H9 (cell line): ENCODE data around the gene NRG3. TPM values are rescaled to one million over a fixed set of nuclear protein-coding genes. Genes with fewer than 3 reads are reported as not detected.

Source experiments
- DNase-seq: peaks from one replicate; pipeline ENCODE4 v3.0.0-alpha.2; 2017
- H2AFZ ChIP-seq: one replicate; pipeline ENCODE4 v1.6.1; 2013; ENCODE audit warnings: mild to moderate bottlenecking, low read length, control low read depth, moderate library complexity
- H2AK5ac ChIP-seq: 2 replicates; pipeline ENCODE4 v1.6.1; 2013; ENCODE audit warnings: low read length, control low read depth, mixed read lengths; ENCODE audit not compliant: insufficient read length
- H2BK120ac ChIP-seq: one replicate; pipeline ENCODE4 v1.6.1; 2013; ENCODE audit warnings: low read depth, mild to moderate bottlenecking, low read length, control low read depth, inconsistent platforms; ENCODE audit not compliant: poor library complexity, severe bottlenecking
- H2BK12ac ChIP-seq: 2 replicates; pipeline ENCODE4 v1.6.1; 2013; ENCODE audit warnings: low read length, control low read depth, mixed read lengths, low read depth; ENCODE audit not compliant: insufficient read length
- H2BK15ac ChIP-seq: 2 replicates; pipeline ENCODE4 v1.6.1; 2013; ENCODE audit warnings: low read depth, low read length, control low read depth
- H2BK20ac ChIP-seq: one replicate; pipeline ENCODE4 v1.6.1; 2013; ENCODE audit warnings: low read depth, mild to moderate bottlenecking, low read length, control low read depth, inconsistent platforms; ENCODE audit not compliant: poor library complexity, severe bottlenecking
- H2BK5ac ChIP-seq: 2 replicates; pipeline ENCODE4 v1.6.1; 2013; ENCODE audit warnings: low read length, control low read depth, mixed read lengths; ENCODE audit not compliant: insufficient read length
- H3K14ac ChIP-seq: 2 replicates; pipeline ENCODE4 v1.6.1; 2013; ENCODE audit warnings: low read length, control low read depth; ENCODE audit not compliant: insufficient read depth
- H3K18ac ChIP-seq: 2 replicates; pipeline ENCODE4 v1.6.1; 2013; ENCODE audit warnings: low read depth, mild to moderate bottlenecking, mixed read lengths, low read length, control low read depth; ENCODE audit not compliant: insufficient read length
- H3K23ac ChIP-seq: 2 replicates; pipeline ENCODE4 v1.6.1; 2013; ENCODE audit warnings: low read length, control low read depth, mixed read lengths, low read depth; ENCODE audit not compliant: insufficient read length
- H3K23me2 ChIP-seq: 2 replicates; pipeline ENCODE4 v1.6.1; 2013; ENCODE audit warnings: low read depth, mild to moderate bottlenecking, mixed read lengths, low read length, control low read depth; ENCODE audit not compliant: insufficient read length, poor library complexity, severe bottlenecking
- H3K27ac ChIP-seq: 2 replicates; pipeline ENCODE4 v1.5.1; 2013; ENCODE audit warnings: low read length, control low read depth, mixed read lengths, low read depth; ENCODE audit not compliant: insufficient read length
- H3K27me3 ChIP-seq: 2 replicates; pipeline ENCODE4 v1.6.1; 2013; ENCODE audit warnings: low read length, control low read depth, inconsistent platforms; ENCODE audit not compliant: insufficient read depth
- H3K4ac ChIP-seq: 2 replicates; pipeline ENCODE4 v1.6.1; 2013; ENCODE audit warnings: low read depth, mild to moderate bottlenecking, control low read depth, inconsistent platforms, low read length, moderate library complexity
- H3K4me1 ChIP-seq: 2 replicates; pipeline ENCODE4 v1.6.1; 2013; ENCODE audit warnings: low read length, control low read depth, inconsistent platforms; ENCODE audit not compliant: insufficient read depth
- H3K4me2 ChIP-seq: 2 replicates; pipeline ENCODE4 v1.6.1; 2013; ENCODE audit warnings: low read length, control low read depth, mixed read lengths; ENCODE audit not compliant: insufficient read length, insufficient read depth
- H3K56ac ChIP-seq: 2 replicates; pipeline ENCODE4 v1.6.1; 2013; ENCODE audit warnings: low read depth, mild to moderate bottlenecking, mixed read lengths, low read length, control low read depth; ENCODE audit not compliant: insufficient read length
- H3K79me1 ChIP-seq: 2 replicates; pipeline ENCODE4 v1.6.1; 2013; ENCODE audit warnings: low read depth, mild to moderate bottlenecking, moderate library complexity, low read length, control low read depth, inconsistent platforms; ENCODE audit not compliant: insufficient read depth, poor library complexity, severe bottlenecking
- H3K79me2 ChIP-seq: 2 replicates; pipeline ENCODE4 v1.6.1; 2013; ENCODE audit warnings: low read length, control low read depth, inconsistent platforms; ENCODE audit not compliant: insufficient read depth
- H3K9ac ChIP-seq: 2 replicates; pipeline ENCODE4 v1.6.1; 2013; ENCODE audit warnings: low read length, control low read depth, mixed read lengths; ENCODE audit not compliant: insufficient read length; ENCODE audit errors: extremely low read depth
- H3K9me3 ChIP-seq: one replicate; pipeline ENCODE4 v1.6.1; 2013; ENCODE audit warnings: low read depth, low read length, inconsistent platforms; ENCODE audit not compliant: control insufficient read depth
- H3T11ph ChIP-seq: one replicate; pipeline ENCODE4 v1.6.1; 2013; ENCODE audit warnings: mild to moderate bottlenecking, low read length, control low read depth, inconsistent platforms
- H4K20me1 ChIP-seq: one replicate; pipeline ENCODE4 v1.6.1; 2013; ENCODE audit not compliant: control insufficient read depth, insufficient read length, insufficient read depth
- H4K5ac ChIP-seq: 2 replicates; pipeline ENCODE4 v1.6.1; 2013; ENCODE audit warnings: low read depth, mild to moderate bottlenecking, mixed read lengths, low read length, control low read depth; ENCODE audit not compliant: insufficient read length
- H4K8ac ChIP-seq: replicated peaks from 2 replicates; pipeline ENCODE4 v1.6.1; 2013; ENCODE audit warnings: low read length, control low read depth, mixed read lengths, low read depth; ENCODE audit not compliant: insufficient read length
- H4K91ac ChIP-seq: 2 replicates; pipeline ENCODE4 v1.6.1; 2013; ENCODE audit warnings: low read depth, mild to moderate bottlenecking, moderate library complexity, mixed read lengths, low read length, control low read depth; ENCODE audit not compliant: insufficient read length
- H3K27ac Mint-ChIP-seq, 3 experiments: 2 replicates in 2 of 3; 3 replicates in 1 of 3; pipeline ENCODE4 v1.8.0; 2020 to 2021; ENCODE audit warnings: mixed read lengths in 3 of 3, mild to moderate bottlenecking in 1 of 3, moderate library complexity in 1 of 3
- H3K27me3 Mint-ChIP-seq: 2 replicates; pipeline ENCODE4 v1.8.0; 2021; ENCODE audit warnings: low read depth, mild to moderate bottlenecking, moderate library complexity, mixed read lengths
- H3K36me3 Mint-ChIP-seq, 3 experiments: 2 replicates in 2 of 3; 3 replicates in 1 of 3; pipeline ENCODE4 v1.8.0; 2020 to 2021; ENCODE audit warnings: low read depth in 3 of 3, mixed read lengths in 3 of 3; ENCODE audit not compliant: insufficient read depth in 1 of 3
- H3K4me1 Mint-ChIP-seq, 2 experiments: 2 replicates each; pipeline ENCODE4 v1.8.0; 2020; ENCODE audit warnings: mixed read lengths in 2 of 2
- H3K4me3 Mint-ChIP-seq, 2 experiments: 2 replicates in 1 of 2; 3 replicates in 1 of 2; pipeline ENCODE4 v1.8.0; 2020 to 2021; ENCODE audit warnings: mild to moderate bottlenecking in 2 of 2, mixed read lengths in 2 of 2, moderate library complexity in 1 of 2
- H3K9me3 Mint-ChIP-seq, 2 experiments: 2 replicates in 1 of 2; 3 replicates in 1 of 2; pipeline ENCODE4 v1.8.0; 2020; ENCODE audit warnings: mild to moderate bottlenecking in 2 of 2, mixed read lengths in 2 of 2, moderate library complexity in 1 of 2
- WGBS: extraction: QIAGEN DNeasy Blood & Tissue Kit; methylation state at CpG from one replicate; pipeline ENCODE4 v1.1.7; 2013; ENCODE audit warnings: missing lambda C conversion rate, low lambda C conversion rate, mixed read lengths; ENCODE audit not compliant: insufficient read length; ENCODE audit errors: extremely low coverage; 5-methylcytosine and 5-hydroxymethylcytosine counted together
- total RNA-seq: library from RNA; stranded (reverse); gene quantifications from 2 replicates; pipeline ENCODE4 v1.2.1, GENCODE V29; 2021
- TF ChIP-seq, protein P1 (sequence below): fragments of 200-600 bp; sonication (generic); conservative IDR thresholded peaks from 3 replicates; pipeline ENCODE4 v1.8.0; 2021; ENCODE audit warnings: antibody characterized with exemption, mild to moderate bottlenecking

The NRG3 gene
- total RNA-seq, 1 experiment from 2014 or later, result 1.6 TPM

DNA sequence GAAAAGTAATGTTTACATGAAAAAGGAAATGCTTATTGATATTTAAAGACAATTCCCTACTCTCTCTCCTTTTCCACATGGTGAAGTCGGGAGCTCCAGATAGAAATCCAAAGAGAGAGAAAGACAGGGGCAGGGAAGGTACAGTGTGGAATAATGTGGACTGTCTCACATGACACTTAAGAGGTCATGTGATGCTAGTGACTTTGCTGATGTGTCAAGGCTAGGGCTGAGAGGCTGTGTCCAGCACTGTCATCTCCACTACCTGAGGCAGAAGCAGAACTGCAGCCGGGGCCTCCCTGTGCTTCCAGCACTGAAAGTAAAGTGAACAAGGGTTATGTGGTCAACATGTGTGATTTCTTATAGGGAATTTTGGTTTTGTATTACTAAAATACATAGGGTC is 26.0 kb downstream of the NRG3 start:
- Histone ChIP-seq H3K18ac (no peak overlapping the region), H3K14ac (no peak overlapping the region), H2BK5ac (no peak overlapping the region), H3T11ph (no peak overlapping the region), H4K20me1 (no peaks in the 10 kb centered on the region), H3K4ac (no peak overlapping the region), H2BK15ac (no peak overlapping the region), H2AFZ (no peak overlapping the region), H3K9ac (no peak overlapping the region), H3K4me2 (no peak overlapping the region), H3K79me2 (no peaks in the 10 kb centered on the region), H2AK5ac (no peak overlapping the region), H3K23me2 (no peaks in the 10 kb centered on the region), H3K27ac (no peak overlapping the region), H3K4me1 (no peaks in the 10 kb centered on the region; the same call in 1 of the 2 replicates), H3K79me1 (no peaks in the 10 kb centered on the region), H3K27me3 (no peaks in the 10 kb centered on the region), H3K56ac (no peak overlapping the region), H4K91ac (no peak overlapping the region), H3K23ac (no peak overlapping the region), H2BK20ac (no peak overlapping the region), H2BK12ac (no peak overlapping the region), H4K5ac (no peak overlapping the region), H3K9me3 (no peaks in the 10 kb centered on the region), H2BK120ac (no peak overlapping the region), H4K8ac (no peak overlapping the region)
- H3K9me3 Mint-ChIP-seq, result no peaks in the 10 kb centered on the region
- DNase-seq, result no peak
- no CpG with 5 or more reads among the region's 2 CpGs for WGBS
- H3K27me3 Mint-ChIP-seq, result no peaks in the 10 kb centered on the region
- no peak overlapping the region for H3K4me3 Mint-ChIP-seq
- TF ChIP-seq, protein P1, sequence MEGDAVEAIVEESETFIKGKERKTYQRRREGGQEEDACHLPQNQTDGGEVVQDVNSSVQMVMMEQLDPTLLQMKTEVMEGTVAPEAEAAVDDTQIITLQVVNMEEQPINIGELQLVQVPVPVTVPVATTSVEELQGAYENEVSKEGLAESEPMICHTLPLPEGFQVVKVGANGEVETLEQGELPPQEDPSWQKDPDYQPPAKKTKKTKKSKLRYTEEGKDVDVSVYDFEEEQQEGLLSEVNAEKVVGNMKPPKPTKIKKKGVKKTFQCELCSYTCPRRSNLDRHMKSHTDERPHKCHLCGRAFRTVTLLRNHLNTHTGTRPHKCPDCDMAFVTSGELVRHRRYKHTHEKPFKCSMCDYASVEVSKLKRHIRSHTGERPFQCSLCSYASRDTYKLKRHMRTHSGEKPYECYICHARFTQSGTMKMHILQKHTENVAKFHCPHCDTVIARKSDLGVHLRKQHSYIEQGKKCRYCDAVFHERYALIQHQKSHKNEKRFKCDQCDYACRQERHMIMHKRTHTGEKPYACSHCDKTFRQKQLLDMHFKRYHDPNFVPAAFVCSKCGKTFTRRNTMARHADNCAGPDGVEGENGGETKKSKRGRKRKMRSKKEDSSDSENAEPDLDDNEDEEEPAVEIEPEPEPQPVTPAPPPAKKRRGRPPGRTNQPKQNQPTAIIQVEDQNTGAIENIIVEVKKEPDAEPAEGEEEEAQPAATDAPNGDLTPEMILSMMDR, result no peak
- no peak overlapping the region for H3K27ac Mint-ChIP-seq
- no peaks in the 10 kb centered on the region for H3K36me3 Mint-ChIP-seq
- peaks cover 15 to 34% of the 10 kb centered on the region in 2 experiments for H3K4me1 Mint-ChIP-seq
